HG02852 (cell line): ENCODE data around the gene OSBPL5.
A peak's percentile ranks its signal among the peaks of the same experiment; 100 is the strongest.

Experiments used
- ATAC-seq: cut with Tn5 transposase; IDR thresholded peaks from one replicate; pipeline ENCODE4 v1.9.1; 2021; ENCODE audit warnings: mild to moderate bottlenecking, moderate library complexity; ENCODE audit not compliant: unreplicated experiment

OSBPL5 gene

GRCh38 chr11:3060436-3061025 is 104.6 kb downstream of the OSBPL5 start:
- no peak for ATAC-seq

DNA sequence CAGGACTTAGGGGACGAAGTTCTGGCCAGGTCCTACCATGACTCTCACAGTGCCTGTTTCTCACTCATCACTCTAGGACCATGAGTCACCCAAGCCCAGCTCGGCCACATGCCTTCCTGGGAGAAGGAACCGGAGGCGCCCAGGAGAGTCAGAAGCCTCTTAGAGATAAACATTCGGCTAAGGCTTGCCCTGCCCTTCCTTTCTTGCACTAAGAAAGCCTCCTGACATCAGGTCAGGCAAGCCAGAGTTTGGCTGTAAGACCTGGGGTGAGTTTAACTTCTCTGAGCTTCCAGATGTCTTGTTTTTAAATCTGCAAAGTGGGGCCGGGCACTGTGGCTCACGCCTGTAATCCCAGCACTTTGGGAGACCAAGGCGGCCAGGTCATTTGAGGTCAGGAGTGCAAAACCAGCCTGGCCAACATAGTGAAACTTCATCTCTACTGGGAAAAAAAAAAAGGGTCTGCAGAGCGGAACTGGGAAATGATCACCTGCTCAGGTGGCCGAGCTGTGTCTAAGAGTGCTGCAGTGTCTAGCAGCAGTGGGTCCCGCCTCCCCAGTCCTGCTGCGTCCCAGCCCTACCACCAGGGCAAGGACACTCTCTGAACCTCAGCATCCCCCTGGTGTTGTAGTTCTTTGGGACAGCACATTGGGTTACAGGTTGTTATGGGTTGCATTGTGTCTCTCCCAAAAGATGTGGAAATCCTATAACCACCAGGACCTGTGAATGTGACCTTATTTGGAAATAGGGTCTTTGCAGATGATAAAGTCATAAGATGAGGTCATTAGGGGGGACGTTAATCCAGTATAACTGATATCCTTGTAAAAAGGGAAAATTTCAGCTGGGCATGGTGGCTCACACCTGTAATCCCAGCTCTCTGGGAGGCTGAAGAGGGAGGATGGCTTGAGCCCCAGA is 106.1 kb downstream of the OSBPL5 start:
- ATAC-seq = no peak

GRCh38 chr11:3057069-3057963 is 107.8 kb downstream of the OSBPL5 start, which contains the start of gene CARS1:
Gene CARS1 (minus strand): TSS chr11:3057423. CDS start chr11:3057367, 56 bp downstream.
- peak; percentile 99 for ATAC-seq

GRCh38 chr11:3056296-3057068 is 108.6 kb downstream of the OSBPL5 start:
- no peak for ATAC-seq

GRCh38 chr11:3055891-3056290 is 109.2 kb downstream of the OSBPL5 start:
- no peak for ATAC-seq

GRCh38 chr11:3052567-3052966 is 112.5 kb downstream of the OSBPL5 start:
- no peak for ATAC-seq

DNA sequence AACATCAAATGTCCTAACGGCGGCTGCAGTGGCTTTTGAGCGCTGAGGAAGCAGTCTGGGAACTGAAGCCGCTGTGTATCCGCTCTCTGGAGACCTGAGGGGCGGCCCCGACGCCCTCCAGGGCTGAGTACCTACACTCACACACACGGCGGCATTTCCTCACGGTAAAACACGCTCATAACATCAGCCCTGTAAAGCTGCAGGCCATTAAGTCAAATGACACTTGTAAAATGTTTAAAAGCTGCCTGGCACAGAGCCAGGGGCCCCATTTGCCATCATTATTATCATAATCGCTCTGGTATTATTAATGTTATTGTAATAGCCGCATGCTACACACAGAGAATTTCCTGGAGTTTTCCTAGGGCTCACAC is 113.0 kb downstream of the OSBPL5 start:
- ATAC-seq = no peak

DNA sequence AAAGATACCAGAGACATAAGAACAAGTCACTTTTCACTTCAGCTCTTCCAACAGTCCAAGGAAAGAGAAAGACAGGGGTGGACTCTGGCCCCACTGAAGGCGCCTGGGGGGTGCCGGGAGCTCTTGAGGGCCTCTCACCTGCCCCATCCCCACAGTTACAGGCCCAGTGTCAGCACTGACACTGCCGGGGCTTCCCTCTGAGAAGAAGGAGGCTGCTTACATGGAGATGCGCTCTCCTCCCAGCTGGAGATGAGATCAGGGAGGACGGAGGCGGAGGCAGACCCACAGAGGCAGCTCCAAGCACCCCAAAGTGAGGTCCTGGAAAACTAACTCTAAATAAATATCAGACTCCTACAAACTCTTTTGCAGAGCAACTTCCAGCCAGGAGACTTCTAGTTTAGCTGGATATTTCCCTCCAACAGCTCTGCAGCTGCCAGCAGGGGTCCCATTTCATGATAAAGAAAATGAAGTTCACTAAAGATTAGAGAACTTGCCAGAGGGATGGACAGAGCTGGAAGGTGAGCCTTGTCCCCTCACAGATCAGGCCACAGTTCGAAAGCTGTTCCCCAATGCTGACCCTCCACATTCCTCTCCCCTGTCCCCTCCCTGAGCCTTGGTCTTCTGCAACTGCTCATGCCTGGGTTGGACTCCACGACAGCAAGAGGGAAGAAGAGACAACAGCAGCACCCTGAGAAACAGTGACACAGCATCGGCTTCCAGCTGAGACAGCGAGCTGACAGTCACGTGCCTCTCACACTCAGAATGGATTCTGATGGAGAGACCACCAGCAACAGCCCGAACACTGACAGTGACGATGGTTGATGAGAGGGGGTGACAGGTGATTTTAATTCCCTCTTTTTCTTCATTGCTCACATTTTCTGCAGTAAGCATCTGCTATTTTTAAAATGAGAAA is 113.7 kb downstream of the OSBPL5 start:
- ATAC-seq = no peak

DNA sequence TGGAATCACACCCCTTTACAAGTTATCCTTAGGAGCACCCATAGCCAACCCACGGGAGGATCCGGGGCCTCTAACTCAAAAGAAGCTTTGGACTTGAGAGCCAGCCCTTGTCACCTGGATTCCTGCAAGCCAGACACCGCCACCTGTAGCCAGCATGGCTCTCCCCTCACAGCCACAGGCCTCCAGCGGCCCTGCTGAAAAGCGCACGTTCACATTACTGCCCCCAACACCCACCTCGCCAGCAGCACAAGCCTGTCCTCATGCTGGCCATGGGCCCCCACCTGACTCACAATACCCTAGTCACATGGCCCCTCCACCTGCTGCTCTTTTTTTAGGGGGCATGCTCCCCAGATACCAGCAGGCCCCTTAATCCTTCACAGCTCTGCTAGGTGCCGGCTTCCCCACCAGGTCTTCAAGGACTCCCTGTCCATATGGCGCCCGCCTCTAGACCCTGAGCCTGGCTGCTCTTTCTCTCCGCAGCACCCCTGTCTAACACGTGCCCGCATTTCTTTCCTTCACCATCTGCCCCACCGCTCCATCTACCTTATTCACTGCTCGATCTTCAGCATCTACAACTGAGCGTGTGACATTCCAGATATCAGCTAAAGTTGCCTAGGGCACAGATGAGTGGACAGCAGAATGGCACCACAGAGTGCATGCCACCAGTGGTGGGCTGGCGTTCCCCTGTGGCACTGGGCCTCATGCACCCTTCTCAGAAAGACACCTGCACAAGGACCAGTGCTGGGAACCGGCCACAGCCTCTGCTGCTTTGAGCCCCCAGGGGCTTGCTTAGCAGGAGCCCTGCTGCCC is 114.5 kb downstream of the OSBPL5 start:
- ATAC-seq = no peak

DNA sequence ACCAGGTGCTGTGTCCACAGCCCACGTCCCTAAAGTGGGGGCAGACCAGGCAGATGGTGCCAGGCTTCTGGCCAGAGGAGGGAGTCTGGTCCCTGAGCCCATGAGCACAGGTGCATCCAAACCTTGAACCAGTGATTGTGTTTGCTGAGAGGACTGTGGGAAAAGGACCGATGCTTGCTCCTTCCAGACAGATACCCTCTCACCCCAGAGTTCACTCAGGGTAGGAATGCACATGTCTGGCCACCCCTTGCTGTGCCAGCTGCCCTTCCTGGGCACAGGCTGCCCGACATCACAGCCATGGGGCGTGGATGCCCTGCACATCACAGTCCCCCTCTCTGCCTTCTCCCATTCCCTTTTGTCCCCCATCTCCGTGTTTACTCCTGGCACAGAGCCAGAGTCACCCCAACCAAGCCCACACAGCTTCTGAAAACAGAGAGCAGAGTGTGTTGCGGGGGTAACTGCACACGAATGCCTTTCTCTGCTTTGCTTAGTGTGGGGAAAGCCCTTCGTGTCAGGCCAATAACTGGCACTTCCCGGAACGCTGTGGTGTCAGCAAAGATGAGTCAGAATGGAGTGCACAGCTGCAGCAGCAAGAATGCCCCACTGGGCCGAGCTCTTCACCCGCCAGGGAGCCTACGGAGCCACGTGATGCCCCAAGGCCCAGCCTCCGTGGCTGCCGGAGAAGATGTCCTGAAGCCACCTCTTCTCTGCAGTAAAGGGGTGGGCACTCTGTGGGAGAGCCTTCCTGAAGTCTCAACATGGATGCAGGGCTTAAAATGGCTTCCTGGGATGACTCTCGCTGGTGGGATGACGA is 115.5 kb downstream of the OSBPL5 start:
- peak; percentile 93 for ATAC-seq

DNA sequence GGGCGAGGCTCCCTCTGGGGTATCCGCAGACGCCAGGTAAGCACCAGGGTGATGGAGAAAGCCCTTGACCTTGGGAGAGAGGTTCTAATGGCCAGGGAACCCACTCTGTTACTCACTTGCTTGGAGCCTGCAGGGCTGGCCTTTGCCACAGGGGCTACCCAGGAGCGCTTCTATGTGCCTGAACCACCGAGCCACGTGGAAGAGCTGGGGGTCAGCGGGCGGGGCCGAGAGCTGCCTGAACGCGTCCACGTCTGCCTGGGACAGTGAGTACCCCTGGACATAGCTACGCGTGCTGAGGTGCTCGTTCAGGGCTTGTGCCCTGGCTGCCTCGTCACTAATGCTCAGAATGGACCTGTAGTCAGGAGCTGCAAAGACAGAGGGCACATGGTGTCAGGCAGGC is 117.5 kb downstream of the OSBPL5 start:
- ATAC-seq = no peak

DNA sequence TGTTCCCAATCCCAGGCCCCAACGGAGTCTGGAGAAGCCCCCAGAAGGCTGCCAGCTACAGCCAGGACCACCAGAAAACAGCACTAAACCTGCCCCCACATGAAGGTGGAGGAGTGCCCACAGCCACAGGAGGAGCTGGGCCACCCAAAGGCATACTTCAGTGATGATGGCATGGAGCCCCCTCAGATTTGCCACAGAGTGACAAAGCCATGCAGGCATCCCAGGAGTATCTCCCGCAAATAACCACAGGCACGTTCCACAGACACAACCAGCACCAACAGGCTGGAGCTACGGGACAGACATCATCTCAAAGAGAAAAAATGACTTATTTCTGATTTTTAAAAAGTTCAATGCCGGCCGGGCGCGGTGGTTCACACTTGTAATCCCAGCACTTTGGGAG is 118.5 kb downstream of the OSBPL5 start:
- ATAC-seq = no peak

DNA sequence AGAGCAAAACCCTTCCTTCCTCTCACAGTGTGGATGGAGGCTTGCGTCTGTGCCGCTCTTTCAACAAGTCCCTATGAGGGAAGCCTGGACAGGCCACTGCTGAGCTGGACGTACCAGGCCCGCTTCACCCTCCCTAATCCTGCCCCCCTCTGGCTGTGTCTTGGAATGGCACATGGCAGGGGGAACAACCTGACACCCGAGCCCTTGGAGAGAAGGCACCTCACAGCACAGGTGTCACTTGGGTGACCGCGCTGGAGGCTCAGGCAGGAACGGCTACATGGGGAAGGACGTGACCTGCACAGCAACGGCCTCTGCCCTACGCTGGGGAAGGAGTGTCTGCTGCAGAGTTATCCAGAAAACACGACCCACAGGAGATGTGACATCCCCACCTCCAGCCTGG is 118.9 kb downstream of the OSBPL5 start:
- no peak for ATAC-seq

GRCh38 chr11:3044915-3045314 is 120.2 kb downstream of the OSBPL5 start:
- ATAC-seq = no peak

DNA sequence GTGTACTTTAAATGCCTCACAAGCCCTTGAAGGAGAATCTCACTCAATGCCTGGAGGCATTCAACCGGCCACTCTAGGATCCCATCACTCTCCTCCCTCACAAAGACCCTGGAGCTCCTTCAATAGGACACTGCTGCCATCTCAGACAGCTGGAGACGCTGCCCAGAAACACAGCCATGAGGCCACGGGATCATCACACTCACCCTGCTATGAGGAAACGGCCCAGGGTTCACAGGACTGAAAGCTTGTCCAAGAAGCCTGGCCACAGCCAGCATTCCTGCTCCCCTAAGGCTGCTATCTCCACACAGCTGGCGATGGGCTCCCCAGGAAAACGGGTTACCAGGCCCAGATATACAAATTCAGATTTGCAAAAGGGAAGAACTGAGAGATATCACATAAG is 121.1 kb downstream of the OSBPL5 start:
- ATAC-seq = no peak

DNA sequence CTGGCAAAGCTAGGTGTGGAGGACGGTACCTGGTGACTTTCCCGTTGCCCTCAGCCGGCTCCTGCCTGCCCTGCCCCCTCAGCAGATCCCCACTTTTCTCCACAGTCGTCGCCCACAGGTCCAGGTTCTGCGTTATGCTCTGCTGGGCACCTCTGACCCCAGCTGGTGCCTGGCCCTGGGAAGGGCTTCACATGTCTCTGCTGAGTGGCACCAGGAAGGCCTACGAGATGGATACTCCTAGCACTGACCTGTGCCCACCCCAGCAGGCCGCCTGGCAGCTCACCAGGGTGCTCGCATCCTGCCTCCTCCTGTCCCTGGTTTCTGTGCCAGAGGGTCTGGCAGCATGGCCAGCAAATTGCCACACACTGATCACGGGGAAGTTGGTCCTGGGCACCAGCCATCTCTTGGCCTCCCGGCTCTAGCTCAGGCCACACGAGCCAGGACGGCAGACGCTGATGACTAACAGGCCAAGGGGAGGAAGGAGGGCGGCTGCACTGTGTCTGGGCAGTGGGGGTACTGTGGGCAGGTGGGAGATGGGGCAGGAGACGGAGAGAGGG is 121.7 kb downstream of the OSBPL5 start:
- ATAC-seq = no peak

DNA sequence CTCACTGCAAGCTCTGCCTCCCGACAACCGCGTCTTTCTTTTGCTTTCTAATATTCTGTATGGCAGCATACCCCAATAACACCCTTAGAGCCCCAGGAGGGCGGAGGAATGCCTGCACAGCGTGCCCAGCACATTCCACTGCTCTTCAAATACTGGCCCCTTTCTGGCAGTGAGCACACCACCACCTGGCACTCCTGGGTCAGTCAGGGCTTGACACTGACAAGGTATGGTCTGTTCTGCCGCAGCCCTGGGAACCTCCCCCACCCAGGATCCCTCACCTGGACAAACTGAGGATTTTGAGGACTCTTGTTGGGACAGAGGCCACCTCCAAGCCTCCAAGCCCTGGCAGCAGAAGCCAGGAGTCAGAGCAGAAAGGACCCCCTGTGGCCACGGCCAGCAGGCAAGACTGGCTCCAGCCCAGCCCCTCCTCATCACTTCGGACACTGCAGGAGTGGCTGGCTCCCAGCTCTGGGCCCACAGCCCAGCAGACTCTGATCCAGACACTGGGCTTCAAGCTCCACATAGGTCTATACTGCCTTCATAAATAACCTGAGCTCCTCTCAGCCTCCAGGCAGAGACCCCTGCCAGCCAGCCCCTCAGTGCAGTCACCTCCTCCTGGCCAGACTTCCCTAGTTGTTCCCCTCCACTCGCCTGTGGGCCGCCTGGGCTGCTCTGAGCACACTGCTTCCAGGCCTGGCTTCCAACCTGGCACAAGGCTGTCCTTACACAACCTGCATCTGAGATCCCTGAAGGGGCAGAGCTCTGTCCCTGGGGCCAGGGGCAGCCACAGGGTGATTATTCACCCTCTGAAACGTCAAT is 122.4 kb downstream of the OSBPL5 start:
- no peak for ATAC-seq
